Measurements from ENCODE around the gene NTRK3.

DNA sequence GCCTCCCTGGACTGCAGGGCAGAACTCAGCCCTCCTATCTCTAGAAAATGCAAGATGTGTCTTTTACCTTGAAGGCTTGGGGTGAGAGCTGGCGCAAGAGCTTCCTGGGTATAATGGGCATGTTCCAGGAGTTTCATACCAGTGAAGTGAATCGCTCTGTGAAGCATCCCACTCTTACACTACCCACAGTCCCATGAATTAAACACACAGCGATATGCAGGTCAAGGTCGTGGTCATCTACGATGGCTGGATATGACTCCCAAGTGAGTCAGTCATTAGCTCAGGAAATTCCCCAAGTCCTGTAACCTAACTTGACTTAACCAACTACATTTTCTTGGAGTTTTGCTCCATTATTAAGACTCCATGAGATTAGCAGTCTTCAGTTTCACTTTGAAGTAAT is 439.7 kb downstream of the NTRK3 start:
- TF ChIP-seq POLR2A (IDR thresholded peaks at IDR 0.05; ENCODE audit: control extremely low read depth in 1 of 2, low read depth in 2 of 2, low read length in 2 of 2) (no peak), ZNF274 (IDR thresholded peaks at IDR 0.05; ENCODE audit: borderline replicate concordance, extremely low read depth, low read length) (no peak), SP1 (IDR thresholded peaks at IDR 0.05; ENCODE audit: low read depth, low read length) (no peak), HDAC2 (IDR thresholded peaks at IDR 0.05; ENCODE audit: borderline replicate concordance in 1 of 2, low read depth in 2 of 2, low read length in 2 of 2) (no peak), HDAC6 (IDR thresholded peaks at IDR 0.05; ENCODE audit: low read depth, low read length) (no peak), PHF8 (conservative IDR thresholded peaks at IDR 0.05; ENCODE audit: low read depth, low read length) (no peak), EZH2 (IDR thresholded peaks at IDR 0.05; ENCODE audit: low read depth, low read length, severe bottlenecking) (no peak), NANOG (IDR thresholded peaks at IDR 0.05; ENCODE audit: insufficient read depth, low read depth, low read length, poor library complexity, severe bottlenecking) (no peak), RFX5 (IDR thresholded peaks at IDR 0.05; ENCODE audit: borderline replicate concordance, low read depth, low read length) (no peak)
- TF ChIP-seq, protein P1, sequence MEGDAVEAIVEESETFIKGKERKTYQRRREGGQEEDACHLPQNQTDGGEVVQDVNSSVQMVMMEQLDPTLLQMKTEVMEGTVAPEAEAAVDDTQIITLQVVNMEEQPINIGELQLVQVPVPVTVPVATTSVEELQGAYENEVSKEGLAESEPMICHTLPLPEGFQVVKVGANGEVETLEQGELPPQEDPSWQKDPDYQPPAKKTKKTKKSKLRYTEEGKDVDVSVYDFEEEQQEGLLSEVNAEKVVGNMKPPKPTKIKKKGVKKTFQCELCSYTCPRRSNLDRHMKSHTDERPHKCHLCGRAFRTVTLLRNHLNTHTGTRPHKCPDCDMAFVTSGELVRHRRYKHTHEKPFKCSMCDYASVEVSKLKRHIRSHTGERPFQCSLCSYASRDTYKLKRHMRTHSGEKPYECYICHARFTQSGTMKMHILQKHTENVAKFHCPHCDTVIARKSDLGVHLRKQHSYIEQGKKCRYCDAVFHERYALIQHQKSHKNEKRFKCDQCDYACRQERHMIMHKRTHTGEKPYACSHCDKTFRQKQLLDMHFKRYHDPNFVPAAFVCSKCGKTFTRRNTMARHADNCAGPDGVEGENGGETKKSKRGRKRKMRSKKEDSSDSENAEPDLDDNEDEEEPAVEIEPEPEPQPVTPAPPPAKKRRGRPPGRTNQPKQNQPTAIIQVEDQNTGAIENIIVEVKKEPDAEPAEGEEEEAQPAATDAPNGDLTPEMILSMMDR (IDR thresholded peaks at IDR 0.05; ENCODE audit: control extremely low read depth in 1 of 3, insufficient read depth in 1 of 3, low read depth in 1 of 3, low read length in 3 of 3) = no peak
